Measurements from ENCODE around the gene FRY.

- TF ChIP-seq CTCF (IDR thresholded peaks at IDR 0.05), result no peak
- no peak for TF ChIP-seq POLR2A (IDR thresholded peaks at IDR 0.05)
Observed at GRCh38 chr13:32127691-32128090, 96.1 kb downstream of the FRY start.
